LNCAP (cell line): ENCODE measurements around the gene RFX2.

ENCODE experiments used
- CTCF ChIP-seq: fragments of 450-650 bp; IDR thresholded peaks from 2 replicates; pipeline ENCODE4 v1.5.1; 2017; ENCODE audit warnings: mild to moderate bottlenecking

The RFX2 gene

DNA sequence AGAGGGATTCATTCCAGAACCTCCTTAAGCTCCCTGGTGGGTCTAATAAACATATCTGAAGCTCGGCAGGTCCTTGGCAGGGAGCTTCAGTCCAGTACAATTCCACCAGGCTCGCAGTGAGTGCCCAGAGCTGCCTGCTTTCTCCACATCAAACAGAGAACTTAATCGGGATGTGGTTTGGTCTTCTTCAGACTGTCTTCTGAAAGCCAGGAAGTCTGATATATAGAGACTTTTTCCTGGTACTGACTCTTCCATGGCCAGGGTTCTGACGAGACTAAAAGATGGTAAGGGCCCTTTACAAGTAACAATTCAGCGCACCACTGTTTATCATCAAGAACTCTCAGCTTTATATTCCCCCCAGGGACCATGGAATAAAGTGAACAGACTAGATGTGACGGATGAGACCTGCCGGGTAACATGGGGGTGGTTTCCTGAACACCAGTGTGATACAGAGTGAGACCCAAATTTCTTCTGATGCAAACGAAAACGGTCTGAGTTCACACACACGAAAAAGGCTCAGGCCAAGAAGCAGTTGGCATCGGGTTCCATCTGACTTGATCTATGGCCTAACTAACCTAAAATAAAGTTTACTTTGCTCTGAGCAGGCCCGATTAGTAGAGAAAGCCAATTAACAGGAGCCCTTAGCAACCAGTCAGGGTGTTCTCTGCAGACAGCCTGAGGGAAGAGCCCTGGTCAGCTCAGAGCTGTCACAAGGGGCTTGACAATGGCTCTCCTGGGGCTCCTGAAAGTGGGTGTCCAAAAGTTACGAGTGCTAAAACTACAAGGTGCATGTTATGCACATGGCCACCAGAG, 161.3 kb downstream of the RFX2 start:
- no peak for TF ChIP-seq CTCF

DNA sequence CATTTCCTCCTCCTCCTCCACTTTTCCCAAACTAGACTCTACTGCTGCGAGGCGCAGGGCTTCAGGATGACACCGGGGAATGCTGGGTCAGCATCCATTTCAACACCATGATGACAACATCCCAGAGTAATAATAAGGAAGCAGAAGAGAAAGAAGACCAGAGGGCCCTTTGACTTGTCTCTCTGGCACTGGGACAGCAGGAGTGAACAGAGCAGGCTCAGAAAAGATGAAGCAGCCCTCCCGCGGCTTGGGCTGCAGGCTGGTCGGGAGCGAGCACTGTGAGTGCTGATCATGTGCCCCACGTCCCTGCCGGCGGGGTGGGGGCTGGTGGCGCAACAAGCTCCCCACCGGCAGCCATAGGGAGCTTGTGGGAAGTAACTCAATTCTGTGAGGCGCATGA, 162.9 kb downstream of the RFX2 start:
- TF ChIP-seq CTCF, result no peak

DNA sequence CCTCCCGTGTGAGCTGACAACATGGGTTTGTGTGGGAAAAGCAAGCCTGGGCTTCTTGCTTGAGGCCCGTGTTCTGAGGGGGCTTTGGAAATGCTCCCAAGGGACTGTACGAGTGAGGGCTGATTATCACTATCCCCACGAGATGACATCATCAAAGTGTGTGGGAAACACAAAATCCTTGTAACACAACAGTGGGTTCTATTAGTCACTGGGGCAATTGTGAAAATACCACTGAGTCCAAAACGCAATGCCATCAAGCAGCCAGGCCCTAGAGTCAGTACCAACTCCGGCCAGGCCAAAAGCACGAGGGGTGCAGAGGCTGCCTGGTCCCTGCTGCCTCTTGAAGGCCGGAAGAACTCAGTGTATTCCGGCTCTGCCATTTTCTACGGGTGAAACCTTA, 166.7 kb downstream of the RFX2 start:
- no peak for TF ChIP-seq CTCF
